ENCODE results near the gene GBA2. TPM values are rescaled to one million over a fixed set of nuclear protein-coding genes. Genes with fewer than 3 reads are reported as not detected.

GBA2 gene
- total and polyA plus RNA-seq, 4 donors: 42.4 to 78.7 (median 46.2) TPM

GRCh38 chr9:35689542-35690293, 59.3 kb downstream of the GBA2 start, which contains the start of gene TPM2:
TSS of gene TPM2 (minus strand) at chr9:35689925. CDS start at chr9:35689817, 108 bp downstream.
- peak within 1 kb of the TSS; percentile 46 to 71 for H3K9ac ChIP-seq (ENCODE audit: insufficient read depth in 1 of 2, low read length in 2 of 2)
- no peak for TF ChIP-seq CTCF (IDR thresholded peaks at IDR 0.05; ENCODE audit: control extremely low read depth, extremely low read depth)
- DNase-seq: peak; percentile 86 to 93 (median 91)
- H3K4me3 ChIP-seq: peak within 1 kb of the TSS; percentile 66
- H3K27me3 ChIP-seq (ENCODE audit: control insufficient read depth in 3 of 3, insufficient read depth in 3 of 3, low read length in 2 of 3): no peaks in the 10 kb centered on the region
- peaks cover under 1 to 10% (median 8%) of the 10 kb centered on the region in 4 donors for H3K36me3 ChIP-seq (ENCODE audit: control insufficient read depth in 4 of 4, insufficient read depth in 4 of 4, low read length in 4 of 4)
- H3K9me3 ChIP-seq (ENCODE audit: control insufficient read depth in 4 of 4, insufficient read depth in 3 of 4, low read length in 3 of 4): no peaks in the 10 kb centered on the region
- H3K4me1 ChIP-seq (ENCODE audit: control insufficient read depth in 5 of 5, insufficient read depth in 5 of 5, low read length in 5 of 5): peaks cover 6 to 25% (median 11%) of the 10 kb centered on the region in 5 donors
- no peak for ATAC-seq (ENCODE audit: insufficient read depth, low FRiP score)
- 31 to 32% methylated on average over 58 to 61 of the region's 61 CpGs for WGBS, 2 donors
- H3K27ac ChIP-seq (ENCODE audit: low read depth in 1 of 2, low read length in 1 of 2): peak within 1 kb of the TSS; percentile 81 to 91

- DNase-seq (no peak), ATAC-seq (ENCODE audit: insufficient read depth, low FRiP score) (no peak)
- Histone ChIP-seq H3K27me3 (ENCODE audit: control insufficient read depth in 3 of 3, insufficient read depth in 3 of 3, low read length in 2 of 3) (no peaks in the 10 kb centered on the region), H3K9ac (ENCODE audit: insufficient read depth in 1 of 2, low read length in 2 of 2) (peak overlapping the region; percentile 46 to 57), H3K4me3 (peak overlapping the region; percentile 47), H3K36me3 (ENCODE audit: control insufficient read depth in 4 of 4, insufficient read depth in 4 of 4, low read length in 4 of 4) (peaks cover 3 to 17% (median 11%) of the 10 kb centered on the region in 4 donors), H3K9me3 (ENCODE audit: control insufficient read depth in 4 of 4, insufficient read depth in 3 of 4, low read length in 3 of 4) (no peaks in the 10 kb centered on the region), H3K27ac (ENCODE audit: low read depth in 1 of 2, low read length in 1 of 2) (peak overlapping the region; percentile 72 to 91), H3K4me1 (ENCODE audit: control insufficient read depth in 5 of 5, insufficient read depth in 5 of 5, low read length in 5 of 5) (peaks cover 6 to 28% (median 11%) of the 10 kb centered on the region in 5 donors)
- TF ChIP-seq CTCF (IDR thresholded peaks at IDR 0.05; ENCODE audit: control extremely low read depth, extremely low read depth): no peak
- WGBS, 2 donors: 77 to 79% methylated on average over 12 of the region's 12 CpGs
These were observed 60.2 kb downstream of the GBA2 start for GRCh38 chr9:35688558-35689541.

GRCh38 chr9:35687972-35688557, 61.0 kb downstream of the GBA2 start:
- WGBS, 2 donors: 81 to 90% methylated on average over 2 of the region's 2 CpGs
- Histone ChIP-seq H3K36me3 (ENCODE audit: control insufficient read depth in 4 of 4, insufficient read depth in 4 of 4, low read length in 4 of 4) (peaks cover 4 to 20% (median 11%) of the 10 kb centered on the region in 4 donors), H3K9ac (ENCODE audit: insufficient read depth in 1 of 2, low read length in 2 of 2) (peak overlapping the region in 1 of 2 donors; percentile 57), H3K4me3 (peak overlapping the region; percentile 47), H3K27me3 (ENCODE audit: control insufficient read depth in 3 of 3, insufficient read depth in 3 of 3, low read length in 2 of 3) (no peaks in the 10 kb centered on the region), H3K9me3 (ENCODE audit: control insufficient read depth in 4 of 4, insufficient read depth in 3 of 4, low read length in 3 of 4) (no peaks in the 10 kb centered on the region), H3K4me1 (ENCODE audit: control insufficient read depth in 5 of 5, insufficient read depth in 5 of 5, low read length in 5 of 5) (peaks cover 6 to 30% (median 11%) of the 10 kb centered on the region in 5 donors), H3K27ac (ENCODE audit: low read depth in 1 of 2, low read length in 1 of 2) (peak overlapping the region; percentile 58 to 91)
- no peak for TF ChIP-seq CTCF (IDR thresholded peaks at IDR 0.05; ENCODE audit: control extremely low read depth, extremely low read depth)
- DNase-seq (no peak), ATAC-seq (ENCODE audit: insufficient read depth, low FRiP score) (no peak)

Measured in lung (tissue), 12 donors.